Spinal cord (tissue), 10 donors: ENCODE measurements around the gene METAP1D. TPM values are rescaled to one million over a fixed set of nuclear protein-coding genes. Genes with fewer than 3 reads are reported as not detected.
A peak's percentile ranks its signal among the peaks of the same experiment; 100 is the strongest.
"Not testable (repeated sequence)": the region's sequence is repeated elsewhere in the genome, so short reads cannot be mapped to it uniquely, and the experiment has no call there.

Source experiments
- DNase-seq, 6 donors: peaks; one replicate each; pipeline versions ENCODE4 v3.0.0 to v3.0.0-alpha.2; 2013 to 2015; ENCODE audit warnings: low spot score in 6 of 6, low read depth in 4 of 6
- H3K27ac ChIP-seq: one replicate; pipeline ENCODE4 v1.5.1; 2013; ENCODE audit warnings: low read depth, low read length, control low read depth
- H3K27me3 ChIP-seq: one replicate; pipeline ENCODE4 v1.6.1; 2013; ENCODE audit warnings: low read length; ENCODE audit not compliant: control insufficient read depth, insufficient read depth
- H3K36me3 ChIP-seq: one replicate; pipeline ENCODE4 v1.6.1; 2013; ENCODE audit warnings: low read length; ENCODE audit not compliant: control insufficient read depth, insufficient read depth
- H3K4me1 ChIP-seq: one replicate; pipeline ENCODE4 v1.6.1; 2013; ENCODE audit warnings: low read length; ENCODE audit not compliant: control insufficient read depth, insufficient read depth
- H3K4me3 ChIP-seq: one replicate; pipeline ENCODE4 v1.5.1; 2013; ENCODE audit warnings: low read depth, low read length, control low read depth
- H3K9me3 ChIP-seq: one replicate; pipeline ENCODE4 v1.6.1; 2013; ENCODE audit warnings: low read length; ENCODE audit not compliant: control insufficient read depth, insufficient read depth
- WGBS: methylation state at CpG from one replicate; pipeline ENCODE4 v1.1.5; 2013; ENCODE audit warnings: missing lambda C conversion rate; ENCODE audit not compliant: insufficient coverage; 5-methylcytosine and 5-hydroxymethylcytosine counted together
- polyA plus RNA-seq, 2 donors: library from polyadenylated mRNA; unstranded; fragments of 120-200 nt; gene quantifications; one replicate each; pipeline ENCODE4 v1.2.1, GENCODE V29; 2013; ENCODE audit not compliant: insufficient read length in 2 of 2
- total RNA-seq, 2 donors: library from RNA; depleted of rRNA in 1 of 2; stranded (reverse); fragments of 120-200 nt in 1 of 2; fragments of >200 nt in 1 of 2; gene quantifications; one replicate each; pipeline versions ENCODE4 v1.2.3 to v1.2.4, GENCODE V29; 2013 to 2014
- donor health status: healthy.

The METAP1D gene
- total and polyA plus RNA-seq, 4 donors: 9.6 to 13.0 (median 10.3) TPM

DNA sequence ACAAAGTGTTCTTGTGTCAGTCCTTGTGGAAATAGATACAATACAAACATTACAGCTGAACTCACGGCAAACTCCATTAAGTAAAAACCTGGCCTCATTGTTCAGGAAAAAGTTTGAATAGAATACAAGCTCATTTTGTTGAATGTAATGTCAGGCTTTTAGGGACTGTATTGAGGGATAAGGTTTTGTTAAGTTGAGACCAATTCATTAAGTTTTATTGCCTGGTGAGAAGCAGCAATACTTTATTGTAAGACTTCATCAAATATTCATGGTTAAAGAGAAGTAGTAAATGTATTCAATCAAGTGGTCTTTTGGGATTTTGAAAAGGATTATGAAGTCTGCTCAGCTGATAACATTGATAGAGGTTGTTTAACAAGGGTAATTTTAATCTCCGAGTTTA is 35.4 kb upstream of the METAP1D start:
- peak in 2 of 6 donors; percentile 3 to 14 for DNase-seq
- Histone ChIP-seq H3K9me3 (no peaks in the 10 kb centered on the region), H3K4me3 (no peak overlapping the region), H3K27ac (no peak overlapping the region), H3K4me1 (no peaks in the 10 kb centered on the region), H3K36me3 (no peaks in the 10 kb centered on the region), H3K27me3 (no peaks in the 10 kb centered on the region)
- no CpG with 5 or more reads among the region's 2 CpGs for WGBS

DNA sequence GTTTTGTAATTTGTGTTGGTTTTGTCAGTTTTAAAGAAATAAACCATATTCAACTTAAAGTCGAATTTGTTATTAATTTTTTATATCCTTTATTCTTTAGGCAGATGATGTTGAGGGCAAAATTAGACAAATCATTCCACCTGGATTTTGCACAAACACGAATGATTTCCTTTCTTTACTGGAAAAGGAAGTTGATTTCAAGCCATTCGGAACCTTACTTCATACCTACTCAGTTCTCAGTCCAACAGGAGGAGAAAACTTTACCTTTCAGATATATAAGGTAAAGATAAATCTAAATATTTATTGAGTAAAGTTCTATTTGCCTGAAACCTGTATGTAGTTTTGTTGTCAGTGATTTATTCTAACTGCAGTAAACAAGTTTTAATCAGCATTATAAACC is 34.5 kb upstream of the METAP1D start:
- Histone ChIP-seq H3K4me3 (no peak overlapping the region), H3K4me1 (no peaks in the 10 kb centered on the region), H3K27ac (no peak overlapping the region), H3K36me3 (no peaks in the 10 kb centered on the region), H3K9me3 (no peaks in the 10 kb centered on the region), H3K27me3 (no peaks in the 10 kb centered on the region)
- no peak for DNase-seq
- WGBS: no CpG with 5 or more reads among the region's 3 CpGs

GRCh38 chr2:171965661-171966060 is 34.1 kb upstream of the METAP1D start:
- Histone ChIP-seq H3K36me3 (no peaks in the 10 kb centered on the region), H3K27me3 (no peaks in the 10 kb centered on the region), H3K27ac (no peak overlapping the region), H3K4me3 (no peak overlapping the region), H3K4me1 (no peaks in the 10 kb centered on the region), H3K9me3 (no peaks in the 10 kb centered on the region)
- WGBS: 100% methylated on average over 1 of the region's 3 CpGs
- DNase-seq: no peak

DNA sequence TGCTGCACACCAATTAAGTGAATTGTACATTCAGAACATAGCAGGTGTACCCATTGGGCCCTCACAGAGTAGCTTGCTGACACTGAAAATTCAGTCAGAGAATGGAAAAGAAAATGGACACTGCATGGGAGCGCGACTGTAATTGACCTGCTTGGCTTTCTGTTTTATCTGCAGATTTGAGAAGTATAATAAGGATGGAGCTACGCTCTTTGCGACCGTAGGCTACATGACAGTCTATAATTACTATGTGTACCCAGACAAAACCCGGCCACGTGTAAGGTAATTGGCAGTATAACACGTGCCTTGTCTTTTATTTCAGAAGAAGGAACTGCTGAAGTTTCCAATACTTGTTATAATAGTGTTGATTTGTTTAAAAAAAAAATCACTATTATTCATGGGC is 33.5 kb upstream of the METAP1D start:
- Histone ChIP-seq H3K27me3 (no peaks in the 10 kb centered on the region), H3K4me1 (no peaks in the 10 kb centered on the region), H3K4me3 (no peak overlapping the region), H3K36me3 (no peaks in the 10 kb centered on the region), H3K9me3 (no peaks in the 10 kb centered on the region), H3K27ac (no peak overlapping the region)
- WGBS: 63% methylated on average over 7 of the region's 8 CpGs
- peak in 2 of 6 donors; percentile 15 to 31 for DNase-seq

DNA sequence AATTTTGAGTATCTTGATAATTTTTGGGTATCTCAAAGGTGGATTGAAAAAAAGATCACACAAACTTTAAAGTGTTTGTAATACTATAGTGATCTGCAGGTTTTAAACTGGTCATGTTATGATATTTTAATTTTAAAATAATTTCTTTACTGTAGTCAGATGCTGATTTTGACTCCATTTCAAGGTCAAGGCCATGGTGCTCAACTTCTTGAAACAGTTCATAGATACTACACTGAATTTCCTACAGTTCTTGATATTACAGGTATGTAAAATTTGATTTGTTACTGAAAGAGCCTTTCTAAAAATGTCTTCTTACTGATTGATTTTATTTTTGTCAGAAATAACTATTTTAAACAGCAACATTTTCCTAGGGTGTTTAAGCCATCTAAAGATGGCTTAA is 33.1 kb upstream of the METAP1D start:
- Histone ChIP-seq H3K4me1 (no peaks in the 10 kb centered on the region), H3K9me3 (no peaks in the 10 kb centered on the region), H3K36me3 (no peaks in the 10 kb centered on the region), H3K4me3 (no peak overlapping the region), H3K27me3 (no peaks in the 10 kb centered on the region), H3K27ac (no peak overlapping the region)
- DNase-seq: no peak

- no peak overlapping the region for H3K27ac ChIP-seq
- no peaks in the 10 kb centered on the region for H3K9me3 ChIP-seq
- peaks cover 4% of the 10 kb centered on the region for H3K36me3 ChIP-seq
- no peak for DNase-seq
- H3K4me3 ChIP-seq: no peak overlapping the region
- H3K4me1 ChIP-seq: no peaks in the 10 kb centered on the region
- H3K27me3 ChIP-seq: no peaks in the 10 kb centered on the region
Observed at GRCh38 chr2:171968509-171968908, 31.2 kb upstream of the METAP1D start.

- Histone ChIP-seq H3K9me3 (no peaks in the 10 kb centered on the region), H3K36me3 (peaks cover 8% of the 10 kb centered on the region), H3K27ac (no peak overlapping the region), H3K4me1 (no peaks in the 10 kb centered on the region), H3K4me3 (no peak overlapping the region), H3K27me3 (no peaks in the 10 kb centered on the region)
- 100% methylated on average over 1 of the region's 2 CpGs for WGBS
- DNase-seq: no peak
Observed at GRCh38 chr2:171972329-171972982, 27.3 kb upstream of the METAP1D start.

GRCh38 chr2:171979103-171979502 is 20.6 kb upstream of the METAP1D start:
- peaks cover 20% of the 10 kb centered on the region for H3K36me3 ChIP-seq
- no peaks in the 10 kb centered on the region for H3K4me1 ChIP-seq
- H3K27me3 ChIP-seq: no peaks in the 10 kb centered on the region
- no peaks in the 10 kb centered on the region for H3K9me3 ChIP-seq
- no peak overlapping the region for H3K4me3 ChIP-seq
- DNase-seq: no peak
- no peak overlapping the region for H3K27ac ChIP-seq
- 100% methylated on average over 3 of the region's 4 CpGs for WGBS

GRCh38 chr2:171983924-171984323 is 15.8 kb upstream of the METAP1D start:
- not testable (repeated sequence) for H3K27me3 ChIP-seq, H3K4me3 ChIP-seq, H3K4me1 ChIP-seq, DNase-seq, H3K36me3 ChIP-seq, H3K9me3 ChIP-seq, H3K27ac ChIP-seq
- WGBS: no CpG with 5 or more reads among the region's 1 CpG

- DNase-seq: no peak
- H3K27me3 ChIP-seq: no peaks in the 10 kb centered on the region
Observed at GRCh38 chr2:171985076-171985475, 14.7 kb upstream of the METAP1D start.

More at GRCh38 chr2:171985076-171985475, 14.7 kb upstream of the METAP1D start:
- Histone ChIP-seq H3K4me1 (no peaks in the 10 kb centered on the region), H3K4me3 (no peak overlapping the region), H3K36me3 (peaks cover 3% of the 10 kb centered on the region), H3K27ac (no peak overlapping the region), H3K9me3 (no peaks in the 10 kb centered on the region)
- 100% methylated on average over 2 of the region's 2 CpGs for WGBS
